ENCODE data around the gene VWA3B. TPM values are rescaled to one million over a fixed set of nuclear protein-coding genes. Genes with fewer than 3 reads are reported as not detected.

VWA3B gene
- total RNA-seq, 1 donor from 2014 or later: not detected

DNA sequence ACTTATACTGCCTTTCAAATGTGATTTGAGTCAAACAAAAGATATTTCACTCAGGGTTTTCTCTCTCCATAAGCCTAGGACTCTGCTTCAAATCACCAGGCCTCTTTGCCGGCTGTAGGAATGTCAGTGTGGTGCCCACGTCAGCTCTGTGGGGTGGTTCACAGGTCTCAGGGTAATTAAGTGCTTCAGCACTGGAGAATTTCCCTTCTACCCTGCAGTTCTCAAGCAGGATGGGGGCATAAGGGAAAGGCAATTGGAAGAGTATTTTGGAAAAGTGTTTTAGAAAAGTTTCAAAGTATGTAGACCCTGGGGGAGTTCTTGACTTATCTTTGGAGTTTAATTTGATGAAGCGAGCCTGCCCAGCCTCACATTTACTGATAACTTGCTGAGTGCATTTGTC lies 268.9 kb downstream of the VWA3B start:
- TF ChIP-seq, protein P1, sequence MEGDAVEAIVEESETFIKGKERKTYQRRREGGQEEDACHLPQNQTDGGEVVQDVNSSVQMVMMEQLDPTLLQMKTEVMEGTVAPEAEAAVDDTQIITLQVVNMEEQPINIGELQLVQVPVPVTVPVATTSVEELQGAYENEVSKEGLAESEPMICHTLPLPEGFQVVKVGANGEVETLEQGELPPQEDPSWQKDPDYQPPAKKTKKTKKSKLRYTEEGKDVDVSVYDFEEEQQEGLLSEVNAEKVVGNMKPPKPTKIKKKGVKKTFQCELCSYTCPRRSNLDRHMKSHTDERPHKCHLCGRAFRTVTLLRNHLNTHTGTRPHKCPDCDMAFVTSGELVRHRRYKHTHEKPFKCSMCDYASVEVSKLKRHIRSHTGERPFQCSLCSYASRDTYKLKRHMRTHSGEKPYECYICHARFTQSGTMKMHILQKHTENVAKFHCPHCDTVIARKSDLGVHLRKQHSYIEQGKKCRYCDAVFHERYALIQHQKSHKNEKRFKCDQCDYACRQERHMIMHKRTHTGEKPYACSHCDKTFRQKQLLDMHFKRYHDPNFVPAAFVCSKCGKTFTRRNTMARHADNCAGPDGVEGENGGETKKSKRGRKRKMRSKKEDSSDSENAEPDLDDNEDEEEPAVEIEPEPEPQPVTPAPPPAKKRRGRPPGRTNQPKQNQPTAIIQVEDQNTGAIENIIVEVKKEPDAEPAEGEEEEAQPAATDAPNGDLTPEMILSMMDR (IDR thresholded peaks at IDR 0.05): no peak
- no peaks in the 10 kb centered on the region for H3K27me3 ChIP-seq
- no peaks in the 10 kb centered on the region for H3K4me1 ChIP-seq
- no peak overlapping the region for H3K4me3 ChIP-seq
- no peak for DNase-seq (ENCODE audit: low spot score in 2 of 2)
- H3K36me3 ChIP-seq: no peaks in the 10 kb centered on the region
- intact Hi-C loops (cut with DNase I): no loop called here
- no peak overlapping the region for H3K27ac ChIP-seq
- peaks cover 0 to 3% of the 10 kb centered on the region in 2 donors for H3K9me3 ChIP-seq

DNA sequence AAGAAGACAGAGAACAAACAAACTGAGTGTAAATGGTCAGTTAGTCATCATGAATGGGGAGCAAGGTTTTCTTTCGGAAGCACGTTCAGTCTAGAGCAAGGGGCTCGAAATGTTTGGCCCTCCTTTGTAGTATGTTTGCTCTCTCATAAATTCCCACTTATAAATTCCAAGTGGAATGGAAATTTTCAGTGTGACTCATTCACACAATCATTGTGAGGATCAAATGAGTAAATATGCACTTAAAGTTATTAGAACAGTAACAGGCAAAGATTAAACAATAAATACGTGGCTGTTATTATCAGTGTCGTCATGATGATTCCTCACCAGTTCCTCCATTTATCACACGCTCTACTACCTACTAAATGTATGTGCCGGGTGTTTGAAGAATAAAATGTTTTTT lies 269.8 kb downstream of the VWA3B start:
- Histone ChIP-seq H3K4me1 (no peaks in the 10 kb centered on the region), H3K4me3 (no peak overlapping the region), H3K27me3 (no peaks in the 10 kb centered on the region), H3K36me3 (no peaks in the 10 kb centered on the region), H3K27ac (no peak overlapping the region), H3K9me3 (peaks cover 0 to 3% of the 10 kb centered on the region in 2 donors)
- TF ChIP-seq, protein P1 (IDR thresholded peaks at IDR 0.05): no peak
- DNase-seq (ENCODE audit: low spot score in 2 of 2): no peak
- intact Hi-C loops (cut with DNase I): no loop called here

DNA sequence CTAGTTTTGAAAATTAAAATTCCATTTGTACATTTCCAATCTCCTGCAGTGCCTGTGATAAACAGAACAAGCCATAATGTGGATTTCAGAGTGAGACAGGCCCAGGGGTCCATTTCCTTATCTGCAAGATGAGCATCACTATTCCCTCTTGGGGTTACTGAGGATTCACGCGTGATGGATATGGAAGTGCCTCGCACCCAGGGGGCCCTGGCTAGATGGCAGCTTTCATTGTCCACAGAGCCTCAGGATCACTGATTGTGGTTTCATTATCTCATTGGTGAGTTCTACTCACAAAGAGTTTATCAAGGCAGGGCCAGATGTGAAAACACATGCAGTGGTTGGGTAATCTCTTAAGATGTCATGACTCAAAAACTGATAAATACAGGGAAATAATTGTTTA lies 270.9 kb downstream of the VWA3B start:
- Histone ChIP-seq H3K27me3 (no peaks in the 10 kb centered on the region), H3K9me3 (peaks cover 0 to 3% of the 10 kb centered on the region in 2 donors), H3K27ac (no peak overlapping the region), H3K36me3 (no peaks in the 10 kb centered on the region), H3K4me3 (no peak overlapping the region), H3K4me1 (no peaks in the 10 kb centered on the region)
- TF ChIP-seq, protein P1 (IDR thresholded peaks at IDR 0.05): no peak
- intact Hi-C loops (cut with DNase I): no loop called here
- DNase-seq (ENCODE audit: low spot score in 2 of 2): no peak

DNA sequence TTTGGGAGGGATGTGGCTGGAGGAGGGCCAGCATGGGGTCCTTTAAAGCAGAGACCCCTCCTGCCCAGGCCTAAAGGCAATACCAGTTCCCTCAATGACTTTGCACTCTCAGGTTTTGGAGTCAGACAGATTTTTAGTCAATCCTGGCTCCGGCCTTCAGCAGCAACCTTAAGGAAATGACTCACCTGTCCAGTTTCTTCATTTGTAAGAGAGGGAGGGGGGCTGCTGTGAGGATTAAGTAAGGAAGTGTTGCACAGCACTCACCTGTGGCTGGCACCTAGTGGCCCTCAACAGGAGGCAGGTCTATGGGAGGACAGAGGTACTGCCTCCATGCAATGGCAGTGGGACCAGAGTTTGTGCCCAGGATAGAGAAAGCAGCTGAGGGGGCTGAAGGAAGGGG lies 273.0 kb downstream of the VWA3B start:
- Histone ChIP-seq H3K27ac (no peak overlapping the region), H3K4me3 (no peak overlapping the region), H3K4me1 (no peaks in the 10 kb centered on the region), H3K36me3 (no peaks in the 10 kb centered on the region), H3K27me3 (no peaks in the 10 kb centered on the region), H3K9me3 (no peaks in the 10 kb centered on the region)
- intact Hi-C loops (cut with DNase I): no loop called here
- no peak for DNase-seq (ENCODE audit: low spot score in 2 of 2)
- TF ChIP-seq, protein P1 (IDR thresholded peaks at IDR 0.05): no peak

Other genes with a start within 250 kb of the VWA3B start
- gene TMEM131, start 91.2 kb upstream of the VWA3B start, total RNA-seq: 20.0 TPM

Measured in ascending aorta (tissue), 2 donors.